SK-N-MC (cell line): Measurements from ENCODE around the gene NMUR1.

ENCODE experiments used
- EZH2 ChIP-seq: fragments of 200-600 bp; sonication (generic); IDR thresholded peaks from one replicate; pipeline ENCODE4 v1.6.1; 2017; ENCODE audit warnings: antibody characterized with exemption
- FOXP2 ChIP-seq: optimal IDR thresholded peaks from 2 replicates; pipeline ENCODE3; 2011; ENCODE audit warnings: mild to moderate bottlenecking, moderate library complexity; ENCODE audit not compliant: insufficient read depth; ENCODE audit errors: extremely low read length, control extremely low read depth
- POLR2AphosphoS5 ChIP-seq: IDR thresholded peaks from 2 replicates; pipeline ENCODE4 v1.6.1; 2012; ENCODE audit warnings: mild to moderate bottlenecking, low read depth, low read length, borderline replicate concordance

GRCh38 chr2:231557571-231558217, 27.4 kb upstream of the NMUR1 start:
- TF ChIP-seq POLR2AphosphoS5, result no peak
- TF ChIP-seq EZH2, result no peak
- no peak for TF ChIP-seq FOXP2
